ENCODE measurements around the gene SIRPG.

SIRPG gene

GRCh38 chr20:1595333-1595732 lies 62.2 kb downstream of the SIRPG start:
- DNase-seq (ENCODE audit: low read depth), result no peak

GRCh38 chr20:1588533-1589460 lies 68.8 kb downstream of the SIRPG start:
- no peak for DNase-seq (ENCODE audit: low read depth)

- no peak for DNase-seq (ENCODE audit: low read depth)
These were observed 69.6 kb downstream of the SIRPG start for GRCh38 chr20:1587781-1588532.

GRCh38 chr20:1579488-1579887 lies 78.1 kb downstream of the SIRPG start:
- DNase-seq (ENCODE audit: low read depth), result no peak

All from HS-5 (cell line).